Measurements from ENCODE around the gene PDE4B. TPM values are rescaled to one million over a fixed set of nuclear protein-coding genes. Genes with fewer than 3 reads are reported as not detected.

Gene PDE4B
- total RNA-seq, 2 donors from 2014 or later: 2.0 to 5.7 TPM

DNA sequence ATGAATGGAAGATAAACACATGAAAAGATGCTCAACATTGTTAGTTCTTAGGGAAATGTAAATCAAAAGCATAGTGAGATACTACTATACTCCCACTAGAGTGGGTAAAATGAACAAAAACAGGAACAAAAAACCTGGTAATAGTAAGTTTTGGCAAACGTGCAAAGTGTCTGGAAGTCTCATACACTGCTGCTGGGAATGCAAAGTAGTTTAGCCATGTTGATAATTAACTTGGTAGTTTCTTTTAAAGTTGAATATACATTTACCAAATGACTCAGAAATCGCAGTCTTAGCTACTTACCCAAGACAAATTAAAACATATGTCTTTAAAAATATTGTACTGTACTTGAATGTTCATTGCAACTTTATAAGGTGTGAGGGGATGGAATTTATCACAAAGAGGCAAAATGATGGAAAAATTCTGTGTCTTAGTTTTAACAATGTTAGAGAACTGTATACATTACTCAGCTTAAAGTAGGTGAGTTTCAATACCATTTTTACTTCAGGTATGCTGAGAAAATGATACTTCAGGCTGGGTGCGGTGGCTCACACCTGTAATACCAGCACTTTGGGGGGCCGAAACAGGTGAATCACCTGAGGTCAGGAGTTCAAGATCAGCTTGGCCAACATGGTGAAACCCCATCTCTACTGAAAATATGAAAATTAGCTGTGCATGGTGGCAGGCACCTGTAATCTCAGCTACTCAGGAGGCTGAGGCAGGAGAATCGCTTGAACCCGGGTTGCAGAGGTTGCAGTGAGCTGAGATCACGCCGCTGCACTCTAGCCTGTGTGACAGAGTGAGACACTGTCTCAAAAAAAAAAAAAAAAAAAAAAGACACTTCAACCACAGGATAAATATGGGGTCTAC lies 102.3 kb downstream of the PDE4B start:
- no peak overlapping the region for H3K9ac ChIP-seq (ENCODE audit: low read depth in 2 of 2, low read length in 2 of 2)
- H3K36me3 ChIP-seq: no peaks in the 10 kb centered on the region
- no peak for TF ChIP-seq CTCF (IDR thresholded peaks at IDR 0.05)
- H3K4me1 ChIP-seq: no peaks in the 10 kb centered on the region
- no peak overlapping the region for H3K27ac ChIP-seq
- intact Hi-C loops (cut with DNase I): no loop called here
- no peak overlapping the region for H3K4me3 ChIP-seq
- no peaks in the 10 kb centered on the region for H3K27me3 ChIP-seq
- DNase-seq: no peak
- no peaks in the 10 kb centered on the region for H3K9me3 ChIP-seq

DNA sequence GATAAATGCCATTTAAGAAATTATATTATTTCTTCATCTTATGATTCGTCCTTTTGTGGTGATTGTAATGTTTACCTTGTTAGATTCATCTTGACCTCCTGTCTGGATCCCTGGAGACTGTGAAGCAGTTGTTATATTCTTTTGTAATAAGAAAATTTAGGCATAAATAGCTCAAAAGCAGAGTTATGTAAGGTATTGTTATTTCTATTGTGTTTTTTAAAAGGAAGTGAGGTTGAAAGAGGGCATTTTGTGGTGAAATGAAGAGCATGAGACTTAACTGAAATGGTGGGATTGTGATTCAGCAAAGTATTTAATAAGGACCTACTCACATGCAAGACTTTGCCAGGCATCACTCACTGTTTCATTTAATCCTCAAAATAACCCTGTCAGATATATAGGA lies 104.0 kb downstream of the PDE4B start:
- intact Hi-C loops (cut with DNase I): no loop called here
- no peak for DNase-seq
- Histone ChIP-seq H3K4me1 (no peaks in the 10 kb centered on the region), H3K27ac (no peak overlapping the region), H3K9me3 (no peaks in the 10 kb centered on the region), H3K27me3 (no peaks in the 10 kb centered on the region), H3K4me3 (no peak overlapping the region), H3K36me3 (no peaks in the 10 kb centered on the region), H3K9ac (ENCODE audit: low read depth in 2 of 2, low read length in 2 of 2) (no peak overlapping the region)
- no peak for TF ChIP-seq CTCF (IDR thresholded peaks at IDR 0.05)

- Histone ChIP-seq H3K27ac (no peak overlapping the region), H3K4me1 (no peaks in the 10 kb centered on the region), H3K9ac (ENCODE audit: low read depth in 2 of 2, low read length in 2 of 2) (no peak overlapping the region), H3K27me3 (no peaks in the 10 kb centered on the region), H3K4me3 (no peak overlapping the region), H3K9me3 (no peaks in the 10 kb centered on the region), H3K36me3 (no peaks in the 10 kb centered on the region)
- no peak for TF ChIP-seq CTCF (IDR thresholded peaks at IDR 0.05)
- no peak for DNase-seq
- intact Hi-C loops (cut with DNase I): no loop called here
Observed at GRCh38 chr1:65897485-65897884, 104.8 kb downstream of the PDE4B start.

- Histone ChIP-seq H3K9ac (ENCODE audit: low read depth in 2 of 2, low read length in 2 of 2) (no peak overlapping the region), H3K9me3 (no peaks in the 10 kb centered on the region), H3K4me1 (no peaks in the 10 kb centered on the region), H3K27ac (no peak overlapping the region), H3K36me3 (no peaks in the 10 kb centered on the region), H3K4me3 (no peak overlapping the region), H3K27me3 (no peaks in the 10 kb centered on the region)
- DNase-seq: no peak
- intact Hi-C loops (cut with DNase I): no loop called here
- no peak for TF ChIP-seq CTCF (IDR thresholded peaks at IDR 0.05)
Observed at GRCh38 chr1:65904681-65905083, 112.0 kb downstream of the PDE4B start.

DNA sequence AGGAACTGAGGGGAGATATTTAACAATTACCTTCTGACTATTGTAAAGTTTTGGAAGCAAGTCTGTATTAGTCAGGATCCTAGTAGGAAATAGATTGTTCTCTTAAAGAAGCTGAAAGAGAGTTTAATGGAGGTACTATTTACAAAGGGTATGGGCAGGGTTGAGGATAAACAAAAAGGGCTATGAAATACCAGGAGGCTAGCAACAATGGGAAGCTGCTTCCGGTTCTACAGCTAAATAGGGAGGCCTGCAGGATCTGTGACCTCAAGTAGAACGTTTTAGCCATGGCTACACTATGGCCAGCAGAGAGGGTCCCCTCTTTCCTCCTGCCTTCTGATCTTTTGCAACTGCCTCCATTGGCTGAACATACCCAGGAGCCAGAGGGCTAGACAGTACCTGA lies 117.7 kb downstream of the PDE4B start:
- intact Hi-C loops (cut with DNase I): no loop called here
- H3K27ac ChIP-seq: no peak overlapping the region
- H3K27me3 ChIP-seq: no peaks in the 10 kb centered on the region
- no peaks in the 10 kb centered on the region for H3K36me3 ChIP-seq
- H3K4me1 ChIP-seq: no peaks in the 10 kb centered on the region
- TF ChIP-seq CTCF (IDR thresholded peaks at IDR 0.05): no peak
- no peak overlapping the region for H3K9ac ChIP-seq (ENCODE audit: low read depth in 2 of 2, low read length in 2 of 2)
- H3K4me3 ChIP-seq: no peak overlapping the region
- DNase-seq: no peak
- no peaks in the 10 kb centered on the region for H3K9me3 ChIP-seq

Measured in colonic mucosa (tissue), 4 donors.